Vagina (tissue), 2 donors: Measurements from ENCODE around the gene SLC19A3.

ENCODE experiments used
- POLR2A ChIP-seq, 2 donors: fragments of 450-650 bp; IDR thresholded peaks; one replicate each; pipeline ENCODE4 v1.6.1; 2017; ENCODE audit warnings: antibody characterized with exemption in 2 of 2, mild to moderate bottlenecking in 2 of 2, moderate library complexity in 2 of 2
- POLR2AphosphoS5 ChIP-seq, 2 donors: sonication (generic); formaldehyde crosslinking; IDR thresholded peaks; one replicate each; pipeline ENCODE4 v1.9.0; 2017; ENCODE audit warnings: antibody characterized with exemption in 2 of 2, mild to moderate bottlenecking in 2 of 2, low read depth in 1 of 2; ENCODE audit not compliant: insufficient read depth in 1 of 2
- TF ChIP-seq, protein P1 (sequence below), 3 experiments: fragments of 450-650 bp in 2 of 3; fragments of 200-600 bp in 1 of 3; sonication (generic) in 1 of 3; IDR thresholded peaks; one replicate each; pipeline ENCODE4 v1.5.1; 2017 to 2019; ENCODE audit warnings: antibody characterized with exemption in 3 of 3, mild to moderate bottlenecking in 2 of 3, moderate library complexity in 2 of 3

DNA sequence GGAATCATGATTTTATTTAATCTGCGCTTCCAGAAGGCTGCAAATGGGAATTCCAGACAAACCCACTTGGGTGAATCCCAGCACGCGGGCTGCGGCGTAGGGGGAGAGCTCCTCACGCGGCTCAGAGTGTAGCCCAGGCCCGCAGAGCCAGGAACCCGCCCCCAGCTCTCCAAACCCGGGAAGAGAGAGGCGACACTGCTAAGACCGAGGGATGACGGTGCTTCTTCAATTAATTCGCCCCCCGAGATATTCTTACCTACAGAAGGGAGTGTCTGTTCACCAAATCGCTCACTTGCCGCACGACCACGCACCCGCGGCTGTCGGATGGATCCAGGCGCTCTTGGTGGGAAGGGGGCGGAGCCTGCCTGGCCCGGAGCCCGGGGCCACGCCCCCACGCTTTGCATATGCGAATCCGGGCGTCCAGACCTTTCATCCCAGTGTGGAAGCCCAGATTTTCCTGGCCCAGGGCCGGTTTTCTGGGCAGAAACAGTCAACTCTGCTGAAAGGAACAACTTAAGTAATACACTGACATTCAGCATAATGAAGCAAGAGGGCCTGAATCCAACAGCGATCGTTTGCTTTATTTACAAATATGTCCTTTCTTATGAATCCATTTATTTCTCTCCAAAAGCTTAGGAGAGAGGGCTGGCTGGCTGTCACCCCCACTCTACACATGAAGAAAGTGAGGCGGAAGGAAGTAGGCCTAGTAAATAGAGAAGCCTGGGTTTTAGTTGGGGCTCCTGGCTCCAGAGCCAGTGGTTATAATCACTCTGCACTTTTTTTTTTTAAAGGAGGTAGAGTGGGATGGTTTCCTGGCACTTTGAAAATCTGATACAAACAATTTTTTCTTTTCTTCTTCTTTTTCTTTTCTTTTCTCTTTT is at the start of gene SLC19A3:
- TF ChIP-seq, protein P1, sequence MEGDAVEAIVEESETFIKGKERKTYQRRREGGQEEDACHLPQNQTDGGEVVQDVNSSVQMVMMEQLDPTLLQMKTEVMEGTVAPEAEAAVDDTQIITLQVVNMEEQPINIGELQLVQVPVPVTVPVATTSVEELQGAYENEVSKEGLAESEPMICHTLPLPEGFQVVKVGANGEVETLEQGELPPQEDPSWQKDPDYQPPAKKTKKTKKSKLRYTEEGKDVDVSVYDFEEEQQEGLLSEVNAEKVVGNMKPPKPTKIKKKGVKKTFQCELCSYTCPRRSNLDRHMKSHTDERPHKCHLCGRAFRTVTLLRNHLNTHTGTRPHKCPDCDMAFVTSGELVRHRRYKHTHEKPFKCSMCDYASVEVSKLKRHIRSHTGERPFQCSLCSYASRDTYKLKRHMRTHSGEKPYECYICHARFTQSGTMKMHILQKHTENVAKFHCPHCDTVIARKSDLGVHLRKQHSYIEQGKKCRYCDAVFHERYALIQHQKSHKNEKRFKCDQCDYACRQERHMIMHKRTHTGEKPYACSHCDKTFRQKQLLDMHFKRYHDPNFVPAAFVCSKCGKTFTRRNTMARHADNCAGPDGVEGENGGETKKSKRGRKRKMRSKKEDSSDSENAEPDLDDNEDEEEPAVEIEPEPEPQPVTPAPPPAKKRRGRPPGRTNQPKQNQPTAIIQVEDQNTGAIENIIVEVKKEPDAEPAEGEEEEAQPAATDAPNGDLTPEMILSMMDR (IDR thresholded peaks at IDR 0.05) = no peak
- TF ChIP-seq POLR2AphosphoS5 (IDR thresholded peaks at IDR 0.05; ENCODE audit: insufficient read depth in 1 of 2, low read depth in 1 of 2) (peak; percentile 37 to 67), POLR2A (IDR thresholded peaks at IDR 0.05) (no peak)
